DMS153 treated with DMSO at 0.1 percent for 48 hours (cell line): ENCODE measurements around the gene RTP5.
"Not testable (repeated sequence)": the region's sequence is repeated elsewhere in the genome, so short reads cannot be mapped to it uniquely, and the experiment has no call there.

Source experiments
- DNase-seq: peaks from one replicate; lab custom pipeline; 2025; ENCODE audit not compliant: unreplicated experiment; lab: John Stamatoyannopoulos, UW

RTP5 gene

DNA sequence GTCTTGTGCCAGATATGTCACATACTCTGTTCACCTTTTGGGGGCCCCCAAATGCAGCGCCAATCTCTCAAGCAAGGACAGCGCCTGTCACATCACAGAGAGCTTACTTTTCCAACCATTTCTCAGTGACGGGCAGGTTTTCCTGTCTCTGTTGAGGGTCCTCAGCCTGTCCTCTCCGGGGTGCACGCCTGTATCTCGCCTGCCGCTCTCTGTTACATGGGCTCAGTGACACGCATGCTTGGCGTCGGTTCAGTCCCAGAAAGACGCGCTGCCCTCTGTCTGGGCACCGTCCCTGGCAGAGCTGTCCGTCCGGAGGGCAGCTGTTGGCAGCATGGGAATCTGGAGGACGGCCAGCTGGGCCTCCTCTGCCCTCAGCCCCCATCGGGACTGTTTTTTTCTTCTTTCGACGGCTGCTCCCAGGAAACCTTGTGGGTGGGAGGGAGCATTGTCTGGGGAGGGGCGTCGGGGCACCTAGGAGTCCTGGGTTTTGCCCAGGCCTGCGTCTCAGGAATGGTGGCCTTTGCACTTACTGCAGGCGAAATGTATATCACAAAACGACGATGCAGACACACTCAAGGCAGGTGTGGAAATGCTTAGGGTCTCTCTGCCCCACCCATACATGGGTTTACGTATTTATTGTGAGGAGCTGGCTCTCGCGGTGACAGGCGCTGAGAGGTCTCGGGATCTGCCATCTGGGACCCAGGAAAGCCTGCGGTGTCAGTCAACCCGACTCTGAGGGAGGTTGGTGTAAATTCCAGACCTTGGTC, 30.9 kb downstream of the RTP5 start:
- DNase-seq, result no peak

DNA sequence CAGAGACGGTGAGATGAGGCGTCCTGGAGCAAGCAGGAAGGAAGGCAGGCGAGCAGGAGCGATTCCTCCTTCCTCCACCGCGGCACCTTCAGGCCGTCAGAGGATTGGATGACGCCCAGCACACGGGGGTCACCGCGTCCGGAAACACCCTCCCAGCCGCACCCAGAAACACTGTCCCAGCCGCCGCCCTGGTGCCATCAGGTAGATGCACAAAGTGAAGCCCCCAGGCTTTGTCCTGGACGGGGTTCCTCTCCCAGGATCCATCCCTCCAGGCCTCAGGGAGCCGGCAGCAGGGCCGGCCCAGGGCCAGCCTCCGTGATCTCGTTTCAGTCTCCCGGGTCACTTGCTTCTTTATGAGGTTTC, 31.5 kb downstream of the RTP5 start:
- DNase-seq, result no peak

DNA sequence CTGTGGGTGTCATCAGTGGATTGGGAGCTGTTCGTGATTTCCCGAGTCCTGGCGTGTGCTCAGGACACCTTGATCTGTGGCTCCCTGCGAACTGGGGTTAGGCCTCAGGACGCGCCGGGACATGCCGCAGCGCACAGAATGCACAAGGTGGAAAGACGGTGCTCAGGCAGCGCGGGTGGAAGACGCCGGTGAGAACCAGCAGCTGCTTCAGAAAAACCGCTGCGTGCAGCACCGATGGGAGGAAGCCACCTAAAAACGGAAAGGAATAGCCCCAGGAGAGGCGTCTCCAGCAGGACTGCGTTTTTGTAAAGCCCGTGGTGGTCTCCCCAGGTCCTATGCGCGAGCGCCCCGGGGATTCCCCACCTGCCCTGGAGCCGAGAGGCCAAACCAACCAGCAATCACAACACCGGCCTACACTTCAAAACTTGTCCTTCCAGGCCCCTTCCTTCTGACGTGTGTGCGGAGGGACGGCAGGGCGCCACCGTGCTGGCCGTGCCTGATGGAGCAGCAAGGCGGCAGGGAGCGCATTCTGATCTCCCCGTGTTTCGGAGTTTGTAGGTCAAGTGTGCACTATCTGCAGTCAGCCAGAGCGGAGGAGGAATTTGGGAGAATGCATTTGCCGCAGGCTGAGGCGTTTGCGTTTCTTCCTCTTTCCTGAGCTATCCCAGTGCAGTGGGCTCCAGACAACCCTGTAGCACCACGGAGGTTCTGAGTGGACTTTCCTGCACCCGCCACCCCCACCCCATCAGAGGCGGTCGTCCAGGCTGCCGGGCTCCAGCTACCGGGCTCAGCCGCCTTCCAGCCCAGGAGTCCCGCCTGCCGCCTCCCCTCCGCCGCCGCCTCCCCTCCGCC, 32.2 kb downstream of the RTP5 start:
- no peak for DNase-seq

DNA sequence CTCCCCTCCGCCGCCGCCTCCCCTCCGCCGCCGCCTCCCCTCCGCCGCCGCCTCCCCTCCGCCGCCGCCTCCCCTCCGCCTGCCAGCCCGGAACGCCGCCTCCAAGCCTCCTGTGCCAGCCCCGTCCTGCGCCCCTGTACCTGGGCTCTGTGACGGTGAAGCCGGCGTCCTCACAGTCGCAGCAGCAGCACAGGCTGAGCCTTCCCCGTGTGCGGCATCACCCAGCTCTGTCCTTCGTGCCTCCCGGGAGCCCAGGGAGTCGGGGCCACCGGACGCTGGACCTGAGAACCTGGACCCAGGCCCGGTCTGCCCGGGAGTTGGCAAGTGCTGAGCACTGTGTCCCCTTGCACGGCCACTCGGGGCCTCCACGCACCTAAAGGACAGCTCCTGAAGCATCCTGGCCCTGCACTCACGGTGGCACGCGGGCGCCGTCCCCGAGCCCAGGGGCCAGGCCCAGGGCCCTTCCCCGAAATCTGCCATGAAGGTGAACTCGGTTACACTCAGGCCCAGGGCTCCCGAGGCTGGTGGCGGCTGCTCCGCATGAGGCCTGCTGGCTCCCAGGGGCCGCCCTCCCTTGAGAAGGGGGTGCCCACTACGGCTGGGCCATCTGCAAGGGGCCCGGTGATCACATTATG, 32.9 kb downstream of the RTP5 start:
- no peak for DNase-seq

GRCh38 chr2:241903121-241904010, 33.8 kb downstream of the RTP5 start:
- no peak for DNase-seq

- DNase-seq, result no peak
Observed at GRCh38 chr2:241904011-241904718, 34.6 kb downstream of the RTP5 start.

DNA sequence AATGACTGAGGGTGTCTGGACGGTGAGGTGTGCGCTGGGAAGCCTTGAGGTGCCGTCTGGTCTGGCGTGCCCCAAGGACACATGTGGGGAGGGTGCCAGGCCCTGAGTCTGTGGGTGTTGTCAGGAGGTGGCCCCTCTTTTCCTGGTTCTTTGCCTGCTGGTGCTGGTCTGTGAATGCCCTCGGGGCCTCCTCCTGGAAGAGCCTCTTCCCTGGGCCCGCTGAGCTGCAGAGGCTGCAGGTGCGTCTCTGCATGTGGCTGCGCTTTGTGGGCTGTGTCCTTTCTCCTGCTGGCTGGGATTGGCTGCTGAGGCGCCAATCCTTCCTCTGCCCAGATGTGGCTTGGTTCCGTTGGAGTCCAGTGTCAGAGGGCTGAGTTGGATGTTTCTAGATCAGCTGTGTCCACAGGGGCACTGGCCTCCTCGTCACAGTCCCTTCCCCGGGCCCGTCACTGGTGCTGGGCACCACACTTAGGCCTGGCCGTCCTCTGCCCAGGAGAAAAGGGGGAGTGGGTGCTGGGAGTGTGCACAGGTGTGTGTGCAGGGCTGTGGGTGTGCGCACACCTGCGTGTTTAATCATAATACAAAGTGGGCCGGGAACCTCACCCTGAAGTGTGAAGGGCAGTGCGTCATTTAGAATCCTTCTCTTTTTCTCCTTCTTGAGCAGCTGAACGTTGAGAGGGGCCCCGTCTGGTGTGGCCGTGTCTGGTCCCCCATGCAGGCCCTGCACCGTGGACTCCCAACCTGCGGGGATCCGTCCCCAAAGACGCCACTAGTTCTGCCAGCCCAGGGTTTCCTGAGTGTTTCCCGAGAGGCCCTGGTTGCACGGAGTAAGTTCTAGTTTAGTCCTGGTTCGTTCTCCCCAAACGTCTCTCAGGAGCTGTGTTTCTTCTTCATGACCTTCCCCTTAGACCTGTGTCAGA, 35.5 kb downstream of the RTP5 start:
- DNase-seq, result no peak

DNA sequence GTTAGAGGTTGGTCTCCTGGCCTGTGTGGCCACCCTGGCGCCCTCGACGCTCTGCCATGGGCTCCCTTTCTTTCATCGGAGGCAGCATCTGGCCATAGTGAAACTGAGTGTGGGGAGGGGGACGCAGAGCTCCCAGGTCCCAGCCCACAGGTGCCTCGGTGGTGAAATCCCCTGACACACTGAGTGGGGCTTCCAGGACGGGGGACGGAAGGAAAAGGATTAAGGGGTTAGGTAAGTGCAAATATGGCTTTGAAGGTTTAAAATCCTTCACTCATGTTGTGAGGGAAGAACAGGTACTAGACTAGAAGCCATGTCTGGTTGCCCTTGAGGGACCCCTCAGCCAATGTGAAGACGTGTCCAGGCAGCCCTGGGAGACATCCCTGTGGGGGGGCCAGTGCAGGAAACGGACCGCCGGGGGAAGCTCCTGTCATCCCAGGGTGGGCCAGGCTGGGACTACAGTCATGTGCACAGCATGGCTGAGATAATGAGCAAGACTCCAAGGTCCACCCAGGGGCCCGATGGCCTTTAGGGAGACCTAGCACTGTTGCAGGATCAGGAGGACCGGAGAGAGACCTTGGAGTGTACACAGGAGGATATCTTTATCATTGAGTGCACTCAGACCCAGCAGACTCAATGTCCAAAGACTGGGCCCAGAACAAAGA, 36.3 kb downstream of the RTP5 start:
- no peak for DNase-seq

DNA sequence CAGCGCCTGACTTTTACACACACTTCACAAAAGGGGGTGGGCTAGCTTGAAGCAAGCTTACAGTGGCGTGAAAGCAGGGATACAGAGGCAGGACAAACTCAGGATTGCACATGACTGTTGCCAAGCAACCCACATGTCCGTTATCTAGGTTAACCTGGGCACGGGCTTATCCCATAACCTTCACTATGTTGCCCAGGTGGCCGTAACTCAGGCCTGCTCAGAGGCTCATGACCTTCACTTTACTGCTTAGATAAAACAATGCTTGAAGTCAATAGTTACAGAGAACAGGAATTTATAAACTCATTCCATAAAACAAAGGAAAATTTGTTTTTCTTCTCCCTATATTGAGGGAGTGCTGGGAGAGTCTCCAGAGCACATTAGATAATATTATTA, 36.8 kb downstream of the RTP5 start:
- not testable (repeated sequence) for DNase-seq

DNA sequence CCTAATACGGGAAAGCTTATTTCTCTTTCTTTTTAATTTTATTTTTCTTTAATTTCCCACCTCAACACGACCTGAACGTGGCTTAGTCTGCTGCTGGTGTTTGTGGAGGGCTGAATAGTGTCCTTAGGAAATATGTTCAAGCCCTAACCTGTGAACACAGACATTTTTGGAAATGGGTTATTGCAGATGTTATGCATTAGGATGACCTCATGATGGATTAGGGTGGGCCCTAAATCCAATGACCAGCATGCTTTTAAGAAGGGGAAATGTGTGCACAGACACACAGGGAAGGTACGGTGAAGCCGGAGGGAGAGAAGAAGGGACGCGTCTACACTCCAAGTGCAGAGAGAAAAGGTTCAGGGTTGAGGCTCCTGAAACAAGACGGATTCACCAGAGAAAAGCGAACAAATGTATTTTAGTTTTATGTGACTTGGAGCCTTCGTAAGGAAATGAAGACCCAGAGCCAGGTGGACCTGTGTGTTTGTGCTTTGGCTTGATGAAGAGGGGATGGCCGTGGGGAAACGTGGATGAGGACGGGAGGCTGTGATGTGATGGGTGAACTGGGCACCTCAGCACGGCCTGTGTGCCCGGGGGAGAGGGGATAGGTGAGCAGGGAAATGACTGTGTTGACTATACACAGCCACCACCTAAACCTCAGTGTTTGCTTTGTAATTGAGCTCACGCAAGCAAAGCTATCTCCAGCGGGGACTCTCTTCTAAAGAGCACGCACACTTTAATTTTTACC, 37.5 kb downstream of the RTP5 start:
- DNase-seq, result peak; percentile 21

GRCh38 chr2:241907831-241908230, 38.3 kb downstream of the RTP5 start:
- DNase-seq, result not testable (repeated sequence)

DNA sequence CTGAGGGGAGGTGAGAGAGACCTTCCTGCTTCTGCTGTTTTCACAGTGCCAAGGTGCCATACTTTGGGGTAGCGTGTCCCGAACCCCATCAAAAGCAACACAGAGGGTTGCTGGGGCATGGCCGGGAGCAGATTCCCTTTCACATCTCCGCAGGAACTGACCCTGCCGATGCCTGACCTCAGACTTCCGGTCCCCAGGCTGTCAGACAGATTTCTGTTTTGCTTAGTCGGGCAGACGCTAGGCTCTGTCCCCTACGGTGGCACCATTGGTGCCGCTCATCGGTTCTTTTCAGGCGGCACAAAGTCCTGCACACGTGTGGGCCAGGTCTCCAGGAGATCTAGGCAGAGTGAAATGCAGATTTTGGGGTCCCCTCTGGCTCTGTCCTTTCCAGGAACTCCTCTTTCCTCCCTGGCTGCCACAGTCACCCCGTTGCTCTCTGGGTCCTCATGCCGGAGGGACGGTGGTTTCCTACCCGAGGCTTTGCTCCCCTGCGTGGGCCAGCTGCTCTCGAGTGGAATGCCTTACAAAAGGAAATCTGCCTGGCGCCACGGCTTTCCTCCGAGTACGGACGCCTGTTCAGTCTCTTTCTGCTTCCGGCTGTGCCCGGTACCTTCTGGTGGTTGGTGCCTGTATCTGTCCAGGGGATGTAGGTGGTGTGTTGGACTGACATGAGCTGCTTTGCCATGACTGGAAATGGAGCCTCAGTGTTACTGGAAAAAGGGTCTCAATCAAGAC, 39.3 kb downstream of the RTP5 start:
- DNase-seq, result no peak

DNA sequence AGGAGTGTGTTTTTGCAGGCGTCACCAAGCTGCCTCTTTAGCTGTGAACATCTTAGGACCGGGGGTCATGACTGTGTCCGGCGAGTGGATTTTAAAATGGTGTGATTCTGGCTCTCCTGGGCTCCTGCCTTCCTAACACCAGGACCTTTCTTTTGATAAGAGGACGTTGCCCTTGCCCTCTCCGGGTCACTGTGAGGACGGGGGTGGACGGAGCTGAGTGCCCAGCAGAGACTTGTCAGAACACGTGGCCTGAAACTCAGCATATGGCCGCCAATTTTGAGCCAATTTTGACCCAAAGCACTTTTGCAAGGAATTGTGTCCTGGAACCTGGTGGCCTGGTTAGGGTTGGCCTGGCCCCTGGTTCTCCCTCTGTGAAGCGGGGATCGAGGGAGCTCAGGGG, 40.2 kb downstream of the RTP5 start:
- no peak for DNase-seq

GRCh38 chr2:241910604-241911520, 41.3 kb downstream of the RTP5 start:
- no peak for DNase-seq

DNA sequence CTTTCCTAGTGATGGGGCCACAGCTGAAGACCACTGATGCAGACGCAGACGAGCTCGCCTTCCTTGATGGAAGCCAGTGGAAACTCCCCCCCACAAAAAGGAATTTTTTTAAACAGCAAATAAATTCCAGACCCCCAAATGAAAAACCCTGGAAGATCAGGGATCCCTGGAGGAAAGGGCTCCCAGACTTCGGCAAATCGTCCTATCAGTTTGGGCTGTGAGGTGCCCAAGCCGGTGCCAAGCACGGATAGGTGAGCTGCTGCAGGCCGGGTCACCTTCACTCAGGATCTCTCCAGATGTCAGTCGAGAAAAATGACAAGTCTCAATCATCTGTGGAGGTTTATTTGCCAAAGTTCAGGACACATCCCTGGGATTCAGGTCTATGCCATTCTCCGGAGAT, 42.0 kb downstream of the RTP5 start:
- no peak for DNase-seq

DNA sequence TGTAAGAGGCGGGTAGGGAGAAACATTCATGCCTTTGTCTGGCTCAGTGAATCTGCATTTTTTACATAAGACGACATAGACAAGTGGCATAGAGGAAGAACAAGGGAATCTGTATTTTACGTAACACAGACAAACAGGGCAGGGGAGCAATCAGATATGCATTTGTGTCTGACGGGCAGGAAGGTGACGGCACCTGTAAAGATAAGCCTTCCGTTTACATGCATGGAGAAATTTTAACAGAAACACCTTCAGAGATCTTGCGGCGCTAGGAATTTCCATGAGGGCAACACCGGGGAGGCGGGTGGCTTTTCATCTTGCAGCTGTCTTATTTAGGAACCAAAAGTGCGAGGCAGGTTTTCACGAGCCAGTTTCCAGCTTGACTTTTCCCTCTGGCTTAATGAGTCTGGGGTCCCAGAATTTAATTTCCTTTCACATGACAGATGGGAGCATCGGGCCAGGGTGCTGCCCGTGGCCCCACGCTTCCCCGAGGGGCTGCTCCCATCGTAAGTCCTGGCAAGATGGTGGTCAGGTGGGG, 42.6 kb downstream of the RTP5 start:
- DNase-seq, result no peak
